Gastrocnemius medialis (tissue), 4 donors: ENCODE data around the gene VAC14. TPM values are rescaled to one million over a fixed set of nuclear protein-coding genes. Genes with fewer than 3 reads are reported as not detected.
A peak's percentile ranks its signal among the peaks of the same experiment; 100 is the strongest.

ENCODE experiments used
- ATAC-seq, 2 donors: fragments of 150-250 bp; one replicate each; pipeline ENCODE4 v1.9.1; 2016
- DNase-seq, 2 donors: peaks; one replicate each; pipeline ENCODE4 v3.0.0-alpha.2; 2019
- H3K27ac ChIP-seq, 4 donors: fragments of 200-600 bp; sonication (generic); 1 replicate in 1 of 4; 2 replicates in 3 of 4; pipeline ENCODE4 v1.5.1; 2016 to 2018; ENCODE audit warnings: mild to moderate bottlenecking in 2 of 4, moderate library complexity in 1 of 4
- H3K27me3 ChIP-seq, 3 donors: fragments of 200-600 bp; sonication (generic) in 2 of 3; 1 replicate in 1 of 3; 2 replicates in 2 of 3; pipeline versions ENCODE4 v1.5.1 to v1.6.0; 2016 to 2019; ENCODE audit warnings: mild to moderate bottlenecking in 1 of 3, moderate library complexity in 1 of 3
- H3K36me3 ChIP-seq, 2 donors: fragments of 200-600 bp; sonication (generic) in 1 of 2; one replicate each; pipeline ENCODE4 v1.5.1; 2017 to 2018
- H3K4me1 ChIP-seq, 2 donors: fragments of 200-600 bp; sonication (generic) in 1 of 2; one replicate each; pipeline ENCODE4 v1.5.1; 2016 to 2017; ENCODE audit warnings: mild to moderate bottlenecking in 2 of 2
- H3K4me3 ChIP-seq, 4 donors: fragments of 200-600 bp; sonication (generic) in 3 of 4; 1 replicate in 1 of 4; 2 replicates in 3 of 4; pipeline ENCODE4 v1.5.1; 2016 to 2019; ENCODE audit warnings: mild to moderate bottlenecking in 2 of 4
- H3K9me3 ChIP-seq, 3 donors: fragments of 200-600 bp; sonication (generic) in 2 of 3; 1 replicate in 1 of 3; 2 replicates in 2 of 3; pipeline ENCODE4 v1.5.1; 2016 to 2019
- CTCF ChIP-seq, 5 experiments: fragments of 450-650 bp in 3 of 5; fragments of 200-600 bp in 2 of 5; sonication (generic) in 2 of 5; IDR thresholded peaks in 4 of 5; conservative IDR thresholded peaks in 1 of 5; 1 replicate in 4 of 5; 2 replicates in 1 of 5; pipeline ENCODE4 v1.5.1; 2016 to 2019; ENCODE audit warnings: antibody characterized with exemption in 5 of 5, mild to moderate bottlenecking in 3 of 5, moderate library complexity in 3 of 5
- POLR2A ChIP-seq, 2 donors: fragments of 450-650 bp; IDR thresholded peaks; one replicate each; pipeline ENCODE4 v1.6.1; 2017; ENCODE audit warnings: antibody characterized with exemption in 2 of 2, mild to moderate bottlenecking in 2 of 2, moderate library complexity in 2 of 2
- in situ Hi-C, 4 donors: fragments of 200-750 bp; cut with MboI; loops; one replicate each; pipeline versions ENCODE4 v1.15.0 to v1.8.0; 2017; ENCODE audit warnings: low sequenced_read_pairs in 4 of 4
- intact Hi-C: fragments of 100-400 bp; cut with DNase I; formaldehyde crosslinking; loops from one replicate; pipeline ENCODE4 v1.15.1; 2023; ENCODE audit warnings: low total_unique reads
- total RNA-seq, 4 donors: library from RNA; depleted of rRNA; stranded (reverse); fragments of >200 nt; gene quantifications; one replicate each; pipeline versions ENCODE4 v1.1.0 to v1.2.3, GENCODE V29; 2016

The VAC14 gene
- total RNA-seq, 4 donors from 2014 or later: 19.8 to 30.9 (median 27.0) TPM

- DNase-seq: no peak
- ATAC-seq: no peak
- in situ Hi-C loops: no loop called here
Observed at GRCh38 chr16:70795296-70795912, 5.6 kb downstream of the VAC14 start.

GRCh38 chr16:70793851-70794502, 7.0 kb downstream of the VAC14 start:
- no peak overlapping the region for H3K4me3 ChIP-seq
- ATAC-seq (no peak), DNase-seq (no peak)
- no peak for TF ChIP-seq CTCF (IDR thresholded peaks at IDR 0.05 in 4 of 5, conservative IDR thresholded peaks at IDR 0.05 in 1 of 5)
- TF ChIP-seq POLR2A (IDR thresholded peaks at IDR 0.05): no peak
- peaks cover 8% of the 10 kb centered on the region in 2 donors for H3K4me1 ChIP-seq
- H3K36me3 ChIP-seq: no peaks in the 10 kb centered on the region
- in situ Hi-C loops: no loop called here
- no peaks in the 10 kb centered on the region for H3K27me3 ChIP-seq
- intact Hi-C loops: no loop called here
- no peaks in the 10 kb centered on the region for H3K9me3 ChIP-seq
- no peak overlapping the region for H3K27ac ChIP-seq

More at GRCh38 chr16:70795296-70795912, 5.6 kb downstream of the VAC14 start:
- no peak for TF ChIP-seq POLR2A (IDR thresholded peaks at IDR 0.05)
- no peak for TF ChIP-seq CTCF (IDR thresholded peaks at IDR 0.05 in 4 of 5, conservative IDR thresholded peaks at IDR 0.05 in 1 of 5)
- Histone ChIP-seq H3K9me3 (no peaks in the 10 kb centered on the region), H3K4me3 (no peak overlapping the region), H3K27ac (no peak overlapping the region), H3K27me3 (no peaks in the 10 kb centered on the region), H3K36me3 (no peaks in the 10 kb centered on the region), H3K4me1 (peaks cover 8 to 12% of the 10 kb centered on the region in 2 donors)
- intact Hi-C loops: no loop called here

GRCh38 chr16:70790815-70791214, 10.1 kb downstream of the VAC14 start:
- ATAC-seq (no peak), DNase-seq (no peak)
- Histone ChIP-seq H3K27me3 (no peaks in the 10 kb centered on the region), H3K36me3 (peaks cover 0 to 1% of the 10 kb centered on the region in 2 donors), H3K4me3 (no peak overlapping the region), H3K27ac (no peak overlapping the region), H3K9me3 (no peaks in the 10 kb centered on the region), H3K4me1 (peaks cover 21 to 22% of the 10 kb centered on the region in 2 donors)
- intact Hi-C loops (no loop called here), in situ Hi-C loops (no loop called here)
- TF ChIP-seq CTCF (IDR thresholded peaks at IDR 0.05 in 4 of 5, conservative IDR thresholded peaks at IDR 0.05 in 1 of 5) (no peak), POLR2A (IDR thresholded peaks at IDR 0.05) (no peak)

GRCh38 chr16:70789595-70790447, 11.1 kb downstream of the VAC14 start:
- intact Hi-C loops: no loop called here

More at GRCh38 chr16:70789595-70790447, 11.1 kb downstream of the VAC14 start:
- TF ChIP-seq POLR2A (IDR thresholded peaks at IDR 0.05) (no peak), CTCF (IDR thresholded peaks at IDR 0.05 in 4 of 5, conservative IDR thresholded peaks at IDR 0.05 in 1 of 5) (no peak)
- no peak for DNase-seq
- no peak for ATAC-seq
- H3K9me3 ChIP-seq: no peaks in the 10 kb centered on the region
- no peak overlapping the region for H3K4me3 ChIP-seq
- no peaks in the 10 kb centered on the region for H3K27me3 ChIP-seq
- peak overlapping the region; percentile 27 to 75 (median 64) for H3K27ac ChIP-seq
- peaks cover 21 to 22% of the 10 kb centered on the region in 2 donors for H3K4me1 ChIP-seq
- in situ Hi-C loops: no loop called here
- peaks cover 0 to 11% of the 10 kb centered on the region in 2 donors for H3K36me3 ChIP-seq
